ENCODE results near the gene ORC5.

DNA sequence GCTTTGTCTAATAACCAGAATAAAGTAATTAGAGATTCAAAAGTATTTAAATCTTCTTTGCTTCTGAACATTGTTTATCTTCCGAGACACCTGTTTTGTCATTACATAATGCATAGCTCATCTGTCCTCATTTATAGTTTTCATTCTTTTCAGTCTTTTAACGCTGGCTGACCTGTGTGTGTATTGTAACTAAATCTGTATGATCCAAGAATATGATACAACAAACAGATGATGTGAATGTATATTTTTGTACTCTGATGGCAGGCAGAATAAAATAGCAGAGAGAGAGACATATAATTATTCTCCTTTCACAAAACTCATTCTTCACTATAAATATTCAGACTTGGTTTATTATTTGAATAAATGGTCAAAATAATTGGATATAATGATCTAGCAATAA lies 80.6 kb downstream of the ORC5 start:
- TF ChIP-seq EZH2 (IDR thresholded peaks at IDR 0.05; ENCODE audit: insufficient read depth, poor library complexity, severe bottlenecking), result no peak
- no peak for TF ChIP-seq EZH2phosphoT487 (IDR thresholded peaks at IDR 0.05; ENCODE audit: insufficient read depth, low read depth)

Measured in GM23248 (cell line).